SU-DHL-6 (cell line): Measurements from ENCODE around the gene RETN.

Experiments used
- CTCF ChIP-seq: fragments of 200-600 bp; sonication (generic); IDR thresholded peaks from one replicate; pipeline ENCODE4 v1.5.1; 2017; ENCODE audit warnings: antibody characterized with exemption, mild to moderate bottlenecking, low read length, moderate library complexity; ENCODE audit not compliant: insufficient read depth, poor library complexity, severe bottlenecking
- EZH2phosphoT487 ChIP-seq: fragments of 200-600 bp; sonication (generic), shearing (Covaris generic); conservative IDR thresholded peaks from 2 replicates; pipeline ENCODE4 v1.6.1; 2018; ENCODE audit warnings: mild to moderate bottlenecking, antibody characterized with exemption, low read length, moderate library complexity, mixed read lengths

- TF ChIP-seq CTCF (no peak), EZH2phosphoT487 (no peak)
These were observed 37.3 kb upstream of the RETN start for GRCh38 chr19:7631577-7631976.
